Right atrium auricular region (tissue), 2 donors: Measurements from ENCODE around the gene PPFIA2. TPM values are rescaled to one million over a fixed set of nuclear protein-coding genes. Genes with fewer than 3 reads are reported as not detected.

Source experiments
- DNase-seq: peaks from one replicate; pipeline ENCODE4 v3.0.0-alpha.2; 2019; ENCODE audit warnings: low spot score
- H3K27ac ChIP-seq, 2 donors: fragments of 200-600 bp; sonication (generic); 1 replicate in 1 of 2; 2 replicates in 1 of 2; pipeline ENCODE4 v1.5.1; 2016 to 2019
- H3K27me3 ChIP-seq, 2 donors: fragments of 200-600 bp; sonication (generic); one replicate each; pipeline versions ENCODE4 v1.5.1 to v1.6.0; 2017 to 2019
- H3K36me3 ChIP-seq: fragments of 200-600 bp; sonication (generic); one replicate; pipeline ENCODE4 v1.5.1; 2016
- H3K4me1 ChIP-seq, 2 donors: fragments of 200-600 bp; sonication (generic); one replicate each; pipeline versions ENCODE4 v1.5.1 to v1.6.0; 2017 to 2019
- H3K4me3 ChIP-seq, 2 donors: fragments of 200-600 bp; sonication (generic); 1 replicate in 1 of 2; 2 replicates in 1 of 2; pipeline ENCODE4 v1.5.1; 2017 to 2019; ENCODE audit warnings: mild to moderate bottlenecking in 1 of 2, moderate library complexity in 1 of 2
- H3K9me3 ChIP-seq, 2 donors: fragments of 200-600 bp; sonication (generic); one replicate each; pipeline ENCODE4 v1.5.1; 2019
- total RNA-seq, 2 donors: library from RNA; depleted of rRNA; stranded (reverse); fragments of >200 nt; gene quantifications; one replicate each; pipeline ENCODE4 v1.1.0, GENCODE V29; 2016
- TF ChIP-seq, protein P1 (sequence below), 2 donors: fragments of 200-600 bp; sonication (generic); IDR thresholded peaks; one replicate each; pipeline ENCODE4 v1.5.1; 2019; ENCODE audit warnings: antibody characterized with exemption in 2 of 2

The PPFIA2 gene
- total RNA-seq, 2 donors from 2014 or later, result 0.20 to 0.48 TPM

DNA sequence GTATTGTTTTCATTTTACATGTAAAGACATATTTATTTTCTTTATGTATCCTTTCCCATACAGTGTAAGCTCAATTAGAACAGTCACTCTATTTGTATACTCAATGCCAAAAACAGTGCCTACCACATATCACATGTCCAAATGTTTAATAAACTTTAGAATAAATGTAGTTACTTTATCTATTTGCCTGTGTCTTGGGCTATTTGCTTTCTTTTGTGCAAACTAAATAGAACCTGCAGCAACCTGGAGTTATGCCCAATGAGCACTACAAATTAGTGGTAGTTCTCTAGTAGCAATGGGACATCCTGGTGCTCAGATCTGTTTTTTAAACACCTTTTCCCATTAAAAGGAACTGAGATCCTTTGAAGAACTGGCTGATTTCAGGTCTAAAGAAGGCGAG lies 186.7 kb downstream of the PPFIA2 start:
- TF ChIP-seq, protein P1, sequence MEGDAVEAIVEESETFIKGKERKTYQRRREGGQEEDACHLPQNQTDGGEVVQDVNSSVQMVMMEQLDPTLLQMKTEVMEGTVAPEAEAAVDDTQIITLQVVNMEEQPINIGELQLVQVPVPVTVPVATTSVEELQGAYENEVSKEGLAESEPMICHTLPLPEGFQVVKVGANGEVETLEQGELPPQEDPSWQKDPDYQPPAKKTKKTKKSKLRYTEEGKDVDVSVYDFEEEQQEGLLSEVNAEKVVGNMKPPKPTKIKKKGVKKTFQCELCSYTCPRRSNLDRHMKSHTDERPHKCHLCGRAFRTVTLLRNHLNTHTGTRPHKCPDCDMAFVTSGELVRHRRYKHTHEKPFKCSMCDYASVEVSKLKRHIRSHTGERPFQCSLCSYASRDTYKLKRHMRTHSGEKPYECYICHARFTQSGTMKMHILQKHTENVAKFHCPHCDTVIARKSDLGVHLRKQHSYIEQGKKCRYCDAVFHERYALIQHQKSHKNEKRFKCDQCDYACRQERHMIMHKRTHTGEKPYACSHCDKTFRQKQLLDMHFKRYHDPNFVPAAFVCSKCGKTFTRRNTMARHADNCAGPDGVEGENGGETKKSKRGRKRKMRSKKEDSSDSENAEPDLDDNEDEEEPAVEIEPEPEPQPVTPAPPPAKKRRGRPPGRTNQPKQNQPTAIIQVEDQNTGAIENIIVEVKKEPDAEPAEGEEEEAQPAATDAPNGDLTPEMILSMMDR (IDR thresholded peaks at IDR 0.05), result no peak
- H3K27me3 ChIP-seq, result no peaks in the 10 kb centered on the region
- no peak overlapping the region for H3K4me3 ChIP-seq
- no peak for DNase-seq
- H3K9me3 ChIP-seq, result no peaks in the 10 kb centered on the region
- no peak overlapping the region for H3K27ac ChIP-seq
- no peaks in the 10 kb centered on the region for H3K4me1 ChIP-seq
- no peaks in the 10 kb centered on the region for H3K36me3 ChIP-seq

DNA sequence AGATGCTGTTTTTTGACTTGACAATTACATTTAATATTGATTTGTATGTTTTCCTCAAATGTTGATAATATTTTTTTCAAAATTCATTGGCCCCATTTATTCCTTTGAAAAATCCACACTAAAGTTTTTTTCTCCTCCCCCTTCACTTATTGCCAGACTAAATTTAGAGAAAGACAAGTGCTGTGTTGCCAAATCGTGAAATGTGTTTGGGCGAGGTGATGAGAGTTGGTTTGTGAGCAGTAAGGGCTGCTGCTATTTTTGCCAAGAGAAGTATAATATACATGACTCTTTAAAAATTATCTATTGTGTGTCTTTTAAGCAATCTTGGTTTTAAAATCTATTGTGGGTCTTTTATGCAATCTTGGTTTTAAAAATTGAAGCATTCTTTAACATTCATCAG lies 188.9 kb downstream of the PPFIA2 start:
- TF ChIP-seq, protein P1 (IDR thresholded peaks at IDR 0.05), result no peak
- Histone ChIP-seq H3K9me3 (no peaks in the 10 kb centered on the region), H3K4me3 (no peak overlapping the region), H3K36me3 (no peaks in the 10 kb centered on the region), H3K27me3 (no peaks in the 10 kb centered on the region), H3K27ac (no peak overlapping the region), H3K4me1 (no peaks in the 10 kb centered on the region)
- DNase-seq, result no peak

DNA sequence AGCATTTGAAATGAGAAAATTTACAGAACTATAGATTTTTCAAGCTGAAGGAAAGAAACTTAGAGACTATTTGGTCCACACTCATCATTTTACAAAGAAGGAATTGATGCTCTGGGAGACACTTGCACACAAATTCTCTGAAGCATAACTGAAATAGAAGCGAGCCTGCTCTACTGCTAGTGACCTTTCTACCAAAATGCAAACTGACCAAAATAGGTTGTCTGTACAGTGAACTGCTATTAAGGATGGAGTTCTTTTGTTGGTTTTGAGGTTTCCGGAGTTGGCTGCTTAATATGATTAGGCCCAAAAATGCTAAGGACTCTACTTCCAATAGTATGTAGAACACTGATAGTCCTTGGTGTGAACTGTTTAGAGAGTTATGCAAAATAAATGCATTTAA lies 194.9 kb downstream of the PPFIA2 start:
- H3K36me3 ChIP-seq, result no peaks in the 10 kb centered on the region
- no peaks in the 10 kb centered on the region for H3K9me3 ChIP-seq
- H3K4me3 ChIP-seq, result no peak overlapping the region
- no peak for DNase-seq
- TF ChIP-seq, protein P1 (IDR thresholded peaks at IDR 0.05), result no peak
- no peaks in the 10 kb centered on the region for H3K4me1 ChIP-seq
- H3K27me3 ChIP-seq, result no peaks in the 10 kb centered on the region
- no peak overlapping the region for H3K27ac ChIP-seq

DNA sequence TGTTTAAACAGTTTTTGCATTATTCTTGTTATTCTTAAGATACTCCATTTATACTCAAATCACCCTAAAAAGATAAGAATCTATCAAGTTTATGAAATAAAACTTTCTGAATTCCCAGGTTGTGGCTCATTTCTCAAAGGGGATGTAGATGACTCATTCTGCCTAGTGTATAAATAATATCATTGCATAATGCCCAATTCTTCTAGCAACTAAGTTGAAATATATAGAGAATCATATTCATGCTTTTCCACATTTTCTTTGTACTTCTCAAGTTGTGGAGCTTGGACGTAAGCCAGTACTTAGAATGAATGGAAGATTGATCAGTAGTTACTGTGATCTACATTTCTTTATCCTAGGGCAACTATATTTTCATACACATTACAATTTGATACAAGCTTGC lies 201.1 kb downstream of the PPFIA2 start:
- DNase-seq, result no peak
- Histone ChIP-seq H3K9me3 (no peaks in the 10 kb centered on the region), H3K4me3 (no peak overlapping the region), H3K36me3 (no peaks in the 10 kb centered on the region), H3K27ac (no peak overlapping the region), H3K4me1 (no peaks in the 10 kb centered on the region), H3K27me3 (no peaks in the 10 kb centered on the region)
- TF ChIP-seq, protein P1 (IDR thresholded peaks at IDR 0.05), result no peak

DNA sequence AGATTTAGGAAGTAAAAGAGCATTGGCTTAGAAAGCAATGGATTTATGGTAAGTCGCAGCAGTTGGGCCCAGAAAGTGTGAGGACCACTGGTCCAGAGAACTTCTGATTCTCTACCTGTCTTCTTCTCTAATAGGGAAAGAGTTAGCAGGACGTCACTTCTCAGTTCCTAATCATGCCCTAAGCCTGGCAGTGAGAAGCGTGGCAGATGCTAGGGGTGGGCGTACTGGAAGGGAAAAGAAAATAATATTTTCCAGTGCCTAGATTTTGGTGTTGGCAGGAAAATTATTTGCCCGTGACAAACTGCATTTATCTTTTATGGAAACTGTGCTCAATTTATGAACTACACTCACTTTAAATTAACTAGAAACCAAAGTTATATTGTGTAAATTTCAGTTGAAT lies 212.3 kb downstream of the PPFIA2 start:
- Histone ChIP-seq H3K27ac (no peak overlapping the region), H3K27me3 (no peaks in the 10 kb centered on the region), H3K4me1 (no peaks in the 10 kb centered on the region), H3K36me3 (no peaks in the 10 kb centered on the region), H3K4me3 (no peak overlapping the region), H3K9me3 (no peaks in the 10 kb centered on the region)
- TF ChIP-seq, protein P1 (IDR thresholded peaks at IDR 0.05), result no peak
- no peak for DNase-seq

DNA sequence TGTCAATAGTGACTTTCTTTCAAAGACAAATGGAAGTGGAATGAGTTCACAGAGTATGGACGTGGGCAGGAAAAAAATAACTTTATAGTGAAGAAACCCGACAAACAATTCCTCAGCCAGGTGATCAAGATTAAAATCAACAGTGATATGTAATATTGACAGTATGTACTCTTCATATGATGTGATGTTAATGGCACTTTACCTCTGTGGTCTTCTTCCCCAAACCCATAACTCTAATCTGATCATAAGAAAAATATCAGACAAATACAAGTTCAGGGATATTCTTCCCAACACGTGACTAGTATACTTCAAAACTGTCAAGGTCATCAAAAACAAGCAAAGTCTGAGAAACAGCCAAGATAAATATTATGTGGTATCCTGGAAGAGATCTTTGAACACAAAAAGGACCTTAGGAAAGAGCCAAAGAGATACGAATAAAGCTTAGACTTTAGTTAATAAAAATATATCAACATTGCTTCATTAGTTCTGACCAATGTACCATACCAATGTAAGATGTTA lies 215.5 kb downstream of the PPFIA2 start:
- no peaks in the 10 kb centered on the region for H3K36me3 ChIP-seq
- H3K4me3 ChIP-seq, result no peak overlapping the region
- DNase-seq, result no peak
- H3K27ac ChIP-seq, result no peak overlapping the region
- TF ChIP-seq, protein P1 (IDR thresholded peaks at IDR 0.05), result no peak
- H3K27me3 ChIP-seq, result no peaks in the 10 kb centered on the region
- no peaks in the 10 kb centered on the region for H3K9me3 ChIP-seq
- no peaks in the 10 kb centered on the region for H3K4me1 ChIP-seq
